Astrocyte of the cerebellum (primary cell): ENCODE results near the gene TBC1D16.
A peak's percentile ranks its signal among the peaks of the same experiment; 100 is the strongest.

ENCODE experiments used
- DNase-seq: peaks from one replicate; pipeline ENCODE4 v3.0.0-alpha.2; 2011; ENCODE audit warnings: low read depth
- H3K4me3 ChIP-seq: 2 replicates; pipeline ENCODE4 v1.5.1; 2011; ENCODE audit warnings: mild to moderate bottlenecking, low read depth, low read length, moderate library complexity
- in situ Hi-C: cut with HindIII; loops from 2 replicates; pipeline ENCODE4 v1.10.0; 2017; ENCODE audit warnings: low sequenced_read_pairs
- TF ChIP-seq, protein P1 (sequence below): IDR thresholded peaks from 2 replicates; pipeline ENCODE4 v1.5.1; 2012; ENCODE audit warnings: low read length, low read depth, moderate library complexity, mild to moderate bottlenecking; ENCODE audit errors: missing control alignments

Gene TBC1D16

DNA sequence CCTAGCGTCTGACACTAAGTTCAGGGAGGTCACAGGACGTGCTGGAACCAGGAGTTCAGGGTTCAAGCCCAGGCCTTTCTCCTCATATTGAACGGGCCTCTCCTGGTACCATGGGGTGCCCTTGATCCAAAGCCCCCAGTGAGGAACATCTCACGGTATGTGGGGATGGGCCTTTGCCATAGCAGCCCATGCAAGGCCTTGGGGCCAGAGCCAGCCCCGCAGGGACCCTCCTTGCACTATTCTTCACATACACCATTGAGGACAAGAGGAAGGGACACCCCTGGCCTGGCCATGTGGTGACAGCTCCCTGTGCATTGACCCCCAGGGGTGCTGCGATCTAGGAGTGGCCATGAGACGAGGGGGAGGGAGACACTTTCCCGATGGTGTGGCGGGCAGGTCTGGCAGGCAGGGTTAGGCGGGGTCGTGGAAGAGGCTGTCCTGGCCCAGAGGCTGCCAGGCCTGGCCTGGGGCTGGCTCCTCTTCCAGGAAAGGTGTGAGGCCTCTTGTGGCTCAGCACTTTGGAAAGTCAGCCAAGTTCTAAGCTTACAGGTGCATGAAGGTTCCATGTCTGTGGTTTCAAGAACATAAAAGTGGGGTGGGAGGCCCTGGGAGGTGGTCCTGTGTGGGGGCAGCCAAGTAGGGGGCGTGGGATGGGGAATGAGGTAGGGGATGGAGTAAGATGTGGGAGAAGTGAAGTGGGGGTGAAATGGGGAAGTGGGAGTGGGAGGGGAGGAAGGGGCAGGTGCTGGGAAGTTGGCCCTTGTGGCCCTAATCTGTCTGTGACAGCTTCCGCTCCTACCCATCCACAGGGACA is 107.8 kb downstream of the TBC1D16 start:
- TF ChIP-seq, protein P1, sequence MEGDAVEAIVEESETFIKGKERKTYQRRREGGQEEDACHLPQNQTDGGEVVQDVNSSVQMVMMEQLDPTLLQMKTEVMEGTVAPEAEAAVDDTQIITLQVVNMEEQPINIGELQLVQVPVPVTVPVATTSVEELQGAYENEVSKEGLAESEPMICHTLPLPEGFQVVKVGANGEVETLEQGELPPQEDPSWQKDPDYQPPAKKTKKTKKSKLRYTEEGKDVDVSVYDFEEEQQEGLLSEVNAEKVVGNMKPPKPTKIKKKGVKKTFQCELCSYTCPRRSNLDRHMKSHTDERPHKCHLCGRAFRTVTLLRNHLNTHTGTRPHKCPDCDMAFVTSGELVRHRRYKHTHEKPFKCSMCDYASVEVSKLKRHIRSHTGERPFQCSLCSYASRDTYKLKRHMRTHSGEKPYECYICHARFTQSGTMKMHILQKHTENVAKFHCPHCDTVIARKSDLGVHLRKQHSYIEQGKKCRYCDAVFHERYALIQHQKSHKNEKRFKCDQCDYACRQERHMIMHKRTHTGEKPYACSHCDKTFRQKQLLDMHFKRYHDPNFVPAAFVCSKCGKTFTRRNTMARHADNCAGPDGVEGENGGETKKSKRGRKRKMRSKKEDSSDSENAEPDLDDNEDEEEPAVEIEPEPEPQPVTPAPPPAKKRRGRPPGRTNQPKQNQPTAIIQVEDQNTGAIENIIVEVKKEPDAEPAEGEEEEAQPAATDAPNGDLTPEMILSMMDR = no peak
- no peak for DNase-seq
- in situ Hi-C loops = no loop called here
- no peak overlapping the region for H3K4me3 ChIP-seq

DNA sequence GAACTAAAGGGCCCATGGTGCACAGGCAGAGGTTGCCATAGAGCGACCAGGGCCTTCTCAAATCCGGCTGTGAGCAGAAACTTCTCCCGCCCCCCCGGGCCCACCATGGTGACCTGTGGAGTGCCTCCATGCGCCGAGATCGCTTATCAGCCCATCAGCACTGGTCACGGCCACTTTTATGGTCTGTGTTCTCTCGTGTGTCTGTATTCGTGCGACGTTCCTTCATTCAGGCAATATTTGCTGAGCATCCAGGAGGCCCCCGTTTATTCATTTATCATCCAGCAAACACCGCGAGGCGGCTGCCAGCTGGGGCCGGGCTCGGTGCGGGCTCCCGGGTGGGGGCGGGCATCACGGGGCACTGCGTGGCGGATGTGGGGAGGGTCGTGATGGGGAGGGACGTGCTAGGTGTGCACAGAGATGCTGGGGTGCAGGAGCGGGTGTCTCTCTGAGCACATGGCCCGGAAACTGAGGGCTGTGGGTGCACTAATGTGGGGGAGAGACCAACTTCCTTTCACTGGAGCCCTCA is 108.5 kb downstream of the TBC1D16 start:
- TF ChIP-seq, protein P1 = no peak
- DNase-seq = no peak
- in situ Hi-C loops = no loop called here
- H3K4me3 ChIP-seq = no peak overlapping the region

DNA sequence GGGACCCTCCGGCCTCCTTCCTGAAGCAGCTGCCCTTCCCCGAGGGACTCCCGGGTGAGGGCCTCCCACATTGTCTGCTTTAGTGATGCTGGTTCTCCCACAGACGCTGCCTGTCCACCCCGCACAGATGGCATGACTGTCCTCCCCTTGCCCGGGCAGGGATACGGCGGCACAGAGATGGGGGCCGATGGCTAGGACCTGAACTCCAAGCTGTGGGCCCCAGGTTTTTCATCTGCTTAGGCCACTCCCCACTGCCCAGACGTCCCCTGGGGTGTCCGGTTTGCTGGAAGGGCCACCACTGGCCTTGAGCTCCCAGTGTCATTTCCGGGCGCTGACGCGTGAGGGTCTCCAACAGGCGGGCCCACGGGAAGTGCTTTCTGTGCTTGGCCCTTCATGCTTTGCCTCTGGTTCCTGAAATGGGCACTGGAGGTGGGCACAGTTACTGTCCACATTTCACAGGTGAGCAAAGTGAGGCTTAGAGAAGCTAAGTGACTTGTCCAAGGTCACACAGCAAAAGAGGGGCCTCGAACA is 109.0 kb downstream of the TBC1D16 start:
- H3K4me3 ChIP-seq = no peak overlapping the region
- in situ Hi-C loops = no loop called here
- TF ChIP-seq, protein P1 = no peak
- DNase-seq = no peak

DNA sequence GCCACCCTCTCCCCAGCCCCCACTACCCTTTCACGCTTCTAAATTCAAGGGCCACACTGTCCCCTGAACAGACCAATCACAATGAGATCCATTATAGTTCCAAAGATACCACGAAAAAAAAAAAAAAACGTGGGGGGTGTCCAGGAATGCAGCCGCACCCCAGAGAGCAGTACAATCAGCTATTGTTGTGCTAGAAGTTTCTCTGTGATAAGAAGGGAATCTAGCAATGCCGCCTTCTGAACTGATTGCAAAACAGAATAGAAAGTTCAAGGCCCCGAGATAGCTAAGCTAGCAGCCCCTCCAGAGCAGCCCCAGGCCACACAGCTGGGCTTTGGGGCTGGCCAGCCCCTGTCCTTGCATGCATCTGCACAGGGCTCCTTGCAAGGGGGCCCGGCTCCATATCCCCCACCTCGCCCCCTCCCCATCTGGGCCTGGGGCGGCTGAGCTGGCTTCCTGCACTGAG is 109.5 kb downstream of the TBC1D16 start:
- no peak overlapping the region for H3K4me3 ChIP-seq
- TF ChIP-seq, protein P1 = no peak
- DNase-seq = no peak
- in situ Hi-C loops = no loop called here

DNA sequence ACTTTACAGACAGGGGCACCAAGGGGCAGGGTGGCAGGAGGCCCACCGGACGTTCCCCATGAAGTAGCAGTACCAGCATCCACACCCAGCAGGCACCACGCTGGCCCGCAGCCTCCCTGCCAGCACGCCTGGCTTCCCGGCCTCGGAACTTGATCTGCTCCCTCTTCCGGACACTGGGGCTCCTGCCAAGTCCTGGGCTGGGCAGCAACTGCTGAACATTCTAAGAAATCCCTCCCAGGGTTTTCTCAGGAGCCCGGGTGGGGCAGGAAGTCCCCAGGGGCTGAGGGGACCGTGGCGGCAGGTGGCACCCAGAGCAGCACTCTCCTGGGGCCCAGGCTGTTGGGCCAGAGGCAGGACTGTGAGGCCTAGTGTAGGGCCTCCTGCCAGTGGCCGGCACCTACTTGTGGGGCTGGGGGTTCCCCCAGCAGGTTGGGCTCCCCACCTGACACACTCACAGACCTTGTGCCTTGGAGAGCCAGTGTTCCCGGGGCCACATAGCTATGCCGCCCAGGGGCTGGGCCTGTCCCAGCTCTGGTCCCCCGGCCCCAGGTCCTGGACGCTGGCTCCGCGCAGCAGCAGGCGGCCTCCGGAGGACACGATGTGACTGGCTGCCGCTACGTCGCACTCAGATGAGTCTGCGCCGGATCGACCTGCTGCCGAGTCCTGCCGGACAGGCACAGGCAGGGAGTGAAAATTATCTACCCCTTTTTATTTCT is 110.3 kb downstream of the TBC1D16 start:
- peak; percentile 13 for DNase-seq
- TF ChIP-seq, protein P1 = peak; percentile 22
- H3K4me3 ChIP-seq = no peak overlapping the region
- in situ Hi-C loops = no loop called here

DNA sequence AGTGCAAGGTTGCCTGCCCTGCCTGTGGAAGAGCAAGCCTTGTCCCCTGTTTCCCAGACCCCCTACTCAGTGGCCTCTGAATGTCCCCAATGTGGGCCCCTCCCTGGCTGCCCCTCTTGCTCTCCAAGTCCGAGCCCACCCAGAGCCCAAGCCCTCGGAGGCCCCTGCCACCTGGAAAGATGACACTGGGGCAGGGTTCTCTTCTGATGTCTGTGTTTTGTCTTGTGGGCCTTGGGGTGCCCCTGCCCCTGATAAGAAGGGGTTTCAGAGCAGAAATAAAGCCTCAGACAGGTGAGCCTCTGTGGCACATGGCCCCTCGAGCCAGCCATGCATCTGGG is 111.1 kb downstream of the TBC1D16 start:
- in situ Hi-C loops = no loop called here
- no peak for DNase-seq
- H3K4me3 ChIP-seq = no peak overlapping the region
- TF ChIP-seq, protein P1 = no peak
